Astrocyte (in vitro differentiated cells and primary cell): ENCODE measurements around the gene FMC1. TPM values are rescaled to one million over a fixed set of nuclear protein-coding genes. Genes with fewer than 3 reads are reported as not detected.

Experiments
- DNase-seq: peaks from one replicate; pipeline ENCODE4 v3.0.0-alpha.2; 2010; ENCODE audit warnings: low read depth
- FAIRE-seq: peaks from 2 replicates; lab custom pipeline; 2011; peaks lifted over from hg19 to GRCh38; lab: Jason Lieb, UNC
- H2AFZ ChIP-seq: 2 replicates; pipeline ENCODE4 v1.6.0; 2012; ENCODE audit warnings: low read depth, low read length, inconsistent platforms
- H3K27ac ChIP-seq: 2 replicates; pipeline ENCODE4 v1.5.1; 2011; ENCODE audit warnings: low read depth, low read length, inconsistent platforms
- H3K27me3 ChIP-seq: 2 replicates; pipeline ENCODE4 v1.6.0; 2011; ENCODE audit warnings: low read length, inconsistent platforms; ENCODE audit not compliant: insufficient read depth
- H3K36me3 ChIP-seq: 2 replicates; pipeline ENCODE4 v1.5.1; 2011; ENCODE audit warnings: low read length, inconsistent platforms; ENCODE audit not compliant: insufficient read depth
- H3K4me1 ChIP-seq: 2 replicates; pipeline ENCODE4 v1.5.1; 2011; ENCODE audit warnings: low read length, inconsistent platforms; ENCODE audit not compliant: insufficient read depth
- H3K4me2 ChIP-seq: 2 replicates; pipeline ENCODE4 v1.6.0; 2012; ENCODE audit warnings: low read length, inconsistent platforms
- H3K4me3 ChIP-seq: 2 replicates; pipeline ENCODE4 v1.5.1; 2011; ENCODE audit warnings: low read depth, mild to moderate bottlenecking, low read length, inconsistent platforms; ENCODE audit not compliant: insufficient read depth
- H3K79me2 ChIP-seq: 2 replicates; pipeline ENCODE4 v1.6.0; 2012; ENCODE audit warnings: mild to moderate bottlenecking, low read length, inconsistent platforms; ENCODE audit not compliant: insufficient read depth
- H3K9ac ChIP-seq: 2 replicates; pipeline ENCODE4 v1.6.0; 2012; ENCODE audit warnings: mild to moderate bottlenecking, low read length, inconsistent platforms
- H3K9me3 ChIP-seq: 2 replicates; pipeline ENCODE4 v1.5.1; 2012; ENCODE audit warnings: low read depth, mild to moderate bottlenecking, low read length, inconsistent platforms; ENCODE audit not compliant: insufficient read depth
- H4K20me1 ChIP-seq: 2 replicates; pipeline ENCODE4 v1.6.0; 2012; ENCODE audit warnings: low read length, inconsistent platforms; ENCODE audit not compliant: insufficient read depth
- H3K27ac Mint-ChIP-seq: one replicate; pipeline ENCODE4 v1.8.0; 2021; ENCODE audit warnings: mild to moderate bottlenecking, mixed read lengths; ENCODE audit not compliant: unreplicated experiment
- H3K27me3 Mint-ChIP-seq: one replicate; pipeline ENCODE4 v1.8.0; 2021; ENCODE audit warnings: low read depth, mixed read lengths; ENCODE audit not compliant: unreplicated experiment
- H3K36me3 Mint-ChIP-seq: one replicate; pipeline ENCODE4 v1.8.0; 2021; ENCODE audit warnings: low read depth, mixed read lengths; ENCODE audit not compliant: unreplicated experiment
- H3K4me1 Mint-ChIP-seq: one replicate; pipeline ENCODE4 v1.8.0; 2021; ENCODE audit warnings: low read depth, mixed read lengths; ENCODE audit not compliant: unreplicated experiment
- H3K4me3 Mint-ChIP-seq: one replicate; pipeline ENCODE4 v1.8.0; 2021; ENCODE audit warnings: mild to moderate bottlenecking, moderate library complexity, mixed read lengths; ENCODE audit not compliant: unreplicated experiment
- H3K9me3 Mint-ChIP-seq: one replicate; pipeline ENCODE4 v1.8.0; 2021; ENCODE audit warnings: mild to moderate bottlenecking, mixed read lengths; ENCODE audit not compliant: unreplicated experiment
- EZH2 ChIP-seq: IDR thresholded peaks from 2 replicates; pipeline ENCODE4 v1.6.1; 2012; ENCODE audit warnings: mild to moderate bottlenecking, low read length, inconsistent platforms; ENCODE audit not compliant: insufficient read depth
- total RNA-seq: library from RNA; stranded (reverse); gene quantifications from 2 replicates; pipeline ENCODE4 v1.2.1, GENCODE V29; 2021
- TF ChIP-seq, protein P1 (sequence below): IDR thresholded peaks from 2 replicates; pipeline ENCODE4 v1.5.1; 2011; ENCODE audit warnings: low read depth, mild to moderate bottlenecking, inconsistent platforms, low read length, moderate library complexity; ENCODE audit not compliant: insufficient read depth

Gene FMC1
- total RNA-seq, 1 donor from 2014 or later, result 8.4 TPM

DNA sequence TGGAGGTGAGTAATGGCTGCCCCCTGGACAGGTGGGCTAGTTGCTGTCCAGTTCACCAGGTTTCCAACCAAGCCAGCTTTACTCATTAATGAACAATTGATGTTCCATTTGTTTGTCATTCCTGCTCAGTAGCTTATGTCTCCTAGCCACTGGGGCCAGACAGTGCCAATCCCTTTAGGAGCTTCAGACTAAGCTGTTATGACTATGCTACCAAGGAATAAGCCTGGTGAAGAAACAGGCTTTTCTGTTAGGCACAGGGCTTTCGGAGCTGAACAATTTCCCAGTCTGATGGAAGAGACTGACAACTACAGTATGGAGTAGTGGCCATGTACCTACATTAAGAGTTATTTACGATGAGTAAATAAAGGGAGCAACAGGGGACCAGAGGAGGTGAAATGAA is 2.1 kb upstream of the FMC1 start:
- no peak overlapping the region for H3K4me3 ChIP-seq
- H3K4me1 ChIP-seq, result peaks cover 9% of the 10 kb centered on the region
- Mint-ChIP-seq H3K9me3 (peaks cover 4% of the 10 kb centered on the region), H3K4me3 (peak overlapping the region; percentile 96), H3K27me3 (no peaks in the 10 kb centered on the region), H3K27ac (peak overlapping the region; percentile 3), H3K36me3 (no peaks in the 10 kb centered on the region), H3K4me1 (peaks cover 7% of the 10 kb centered on the region)
- no peak overlapping the region for H3K9ac ChIP-seq
- FAIRE-seq (no peak), DNase-seq (no peak)
- H3K36me3 ChIP-seq, result no peaks in the 10 kb centered on the region
- no peaks in the 10 kb centered on the region for H4K20me1 ChIP-seq
- peaks cover 22% of the 10 kb centered on the region for H3K79me2 ChIP-seq
- no peaks in the 10 kb centered on the region for H3K27me3 ChIP-seq
- no peak overlapping the region for H2AFZ ChIP-seq
- no peak overlapping the region for H3K4me2 ChIP-seq
- no peak overlapping the region for H3K27ac ChIP-seq
- TF ChIP-seq, protein P1, sequence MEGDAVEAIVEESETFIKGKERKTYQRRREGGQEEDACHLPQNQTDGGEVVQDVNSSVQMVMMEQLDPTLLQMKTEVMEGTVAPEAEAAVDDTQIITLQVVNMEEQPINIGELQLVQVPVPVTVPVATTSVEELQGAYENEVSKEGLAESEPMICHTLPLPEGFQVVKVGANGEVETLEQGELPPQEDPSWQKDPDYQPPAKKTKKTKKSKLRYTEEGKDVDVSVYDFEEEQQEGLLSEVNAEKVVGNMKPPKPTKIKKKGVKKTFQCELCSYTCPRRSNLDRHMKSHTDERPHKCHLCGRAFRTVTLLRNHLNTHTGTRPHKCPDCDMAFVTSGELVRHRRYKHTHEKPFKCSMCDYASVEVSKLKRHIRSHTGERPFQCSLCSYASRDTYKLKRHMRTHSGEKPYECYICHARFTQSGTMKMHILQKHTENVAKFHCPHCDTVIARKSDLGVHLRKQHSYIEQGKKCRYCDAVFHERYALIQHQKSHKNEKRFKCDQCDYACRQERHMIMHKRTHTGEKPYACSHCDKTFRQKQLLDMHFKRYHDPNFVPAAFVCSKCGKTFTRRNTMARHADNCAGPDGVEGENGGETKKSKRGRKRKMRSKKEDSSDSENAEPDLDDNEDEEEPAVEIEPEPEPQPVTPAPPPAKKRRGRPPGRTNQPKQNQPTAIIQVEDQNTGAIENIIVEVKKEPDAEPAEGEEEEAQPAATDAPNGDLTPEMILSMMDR, result no peak
- TF ChIP-seq EZH2, result no peak
- H3K9me3 ChIP-seq, result no peaks in the 10 kb centered on the region

DNA sequence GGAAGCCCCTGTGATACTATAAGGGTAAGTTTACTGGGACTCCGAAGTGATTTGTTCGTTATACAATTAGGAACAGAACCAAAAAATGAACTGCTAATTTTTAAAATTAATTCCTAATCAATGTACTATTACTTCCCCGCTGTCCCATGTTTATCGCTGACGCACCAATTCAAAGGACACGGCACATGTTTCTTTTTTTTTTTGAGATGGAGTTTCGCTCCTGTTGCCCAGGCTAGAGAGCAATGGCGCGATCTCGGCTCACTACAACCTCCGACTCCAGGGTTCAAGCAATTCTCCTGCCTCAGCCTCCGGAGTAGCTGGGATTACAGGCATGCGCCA is 1.5 kb upstream of the FMC1 start:
- H3K27me3 Mint-ChIP-seq, result no peaks in the 10 kb centered on the region
- Histone ChIP-seq H3K9ac (no peak overlapping the region), H3K9me3 (no peaks in the 10 kb centered on the region), H3K4me3 (peak overlapping the region; percentile 85), H3K27ac (peak overlapping the region; percentile 98), H4K20me1 (no peaks in the 10 kb centered on the region), H2AFZ (peak overlapping the region; percentile 65), H3K4me2 (peak overlapping the region; percentile 95), H3K79me2 (peaks cover 26% of the 10 kb centered on the region), H3K4me1 (peaks cover 9% of the 10 kb centered on the region), H3K27me3 (no peaks in the 10 kb centered on the region), H3K36me3 (no peaks in the 10 kb centered on the region)
- TF ChIP-seq, protein P1, result no peak
- TF ChIP-seq EZH2, result no peak
- peaks cover 7% of the 10 kb centered on the region for H3K4me1 Mint-ChIP-seq
- peak overlapping the region; percentile 99 for H3K27ac Mint-ChIP-seq
- H3K9me3 Mint-ChIP-seq, result peaks cover 4% of the 10 kb centered on the region
- H3K36me3 Mint-ChIP-seq, result no peaks in the 10 kb centered on the region
- DNase-seq (no peak), FAIRE-seq (no peak)
- peak overlapping the region; percentile 96 for H3K4me3 Mint-ChIP-seq

DNA sequence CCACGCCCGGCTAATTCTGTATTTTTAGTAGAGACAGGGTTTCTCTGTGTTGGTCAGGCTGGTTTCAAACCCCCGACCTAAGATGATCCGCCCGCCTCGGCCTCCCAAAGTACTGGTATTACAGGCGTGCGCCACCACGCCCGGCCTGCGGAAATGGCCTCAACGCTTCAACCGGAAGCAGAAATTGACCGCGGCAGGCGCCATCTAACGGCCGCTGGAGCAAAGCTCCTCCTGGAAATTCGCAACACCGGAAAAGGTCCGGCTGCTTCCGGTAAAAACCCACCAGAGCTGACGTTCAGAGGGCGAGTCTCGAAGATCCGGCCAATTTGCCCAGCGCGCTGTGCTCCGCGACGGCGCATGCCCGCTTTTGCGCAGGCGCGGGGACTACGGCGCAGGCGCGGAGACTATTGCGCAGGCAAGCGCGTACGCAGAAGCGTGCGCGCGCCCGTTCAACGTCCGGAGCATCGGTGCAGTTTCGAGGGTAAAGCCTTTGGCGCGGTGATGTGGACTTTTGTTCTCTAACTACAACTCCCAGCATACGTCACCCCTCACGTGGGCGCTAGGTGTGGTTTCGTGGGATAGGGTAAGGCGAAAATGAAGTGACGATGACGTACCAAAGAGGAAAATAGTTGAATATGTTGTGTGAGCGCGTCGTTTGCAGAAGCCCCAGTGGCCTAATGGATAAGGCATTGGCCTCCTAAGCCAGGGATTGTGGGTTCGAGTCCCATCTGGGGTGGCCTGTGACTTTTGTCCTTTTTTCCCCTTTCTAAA is 915 bp upstream of the FMC1 start:
- no peaks in the 10 kb centered on the region for H3K27me3 Mint-ChIP-seq
- H3K36me3 Mint-ChIP-seq, result no peaks in the 10 kb centered on the region
- FAIRE-seq, result peak; percentile 60
- H3K4me1 ChIP-seq, result peaks cover 9% of the 10 kb centered on the region
- H3K27me3 ChIP-seq, result no peaks in the 10 kb centered on the region
- no peaks in the 10 kb centered on the region for H3K36me3 ChIP-seq
- TF ChIP-seq EZH2, result no peak
- TF ChIP-seq, protein P1, result peak; percentile 63
- peaks cover 7% of the 10 kb centered on the region for H3K4me1 Mint-ChIP-seq
- H3K4me3 ChIP-seq, result peak overlapping the region; percentile 85
- H3K9ac ChIP-seq, result peak overlapping the region; percentile 97
- H3K9me3 ChIP-seq, result no peaks in the 10 kb centered on the region
- no peaks in the 10 kb centered on the region for H4K20me1 ChIP-seq
- peaks cover 4% of the 10 kb centered on the region for H3K9me3 Mint-ChIP-seq
- peaks cover 26% of the 10 kb centered on the region for H3K79me2 ChIP-seq
- peak; percentile 98 for DNase-seq
- peak overlapping the region; percentile 99 for H3K27ac Mint-ChIP-seq
- peak overlapping the region; percentile 94 for H2AFZ ChIP-seq
- H3K4me2 ChIP-seq, result peak overlapping the region; percentile 95
- H3K27ac ChIP-seq, result peak overlapping the region; percentile 98
- peak overlapping the region; percentile 96 for H3K4me3 Mint-ChIP-seq
